ENCODE data around the gene CDH8. TPM values are rescaled to one million over a fixed set of nuclear protein-coding genes. Genes with fewer than 3 reads are reported as not detected.
"Not testable (repeated sequence)": the region's sequence is repeated elsewhere in the genome, so short reads cannot be mapped to it uniquely, and the experiment has no call there.

The CDH8 gene
- total RNA-seq, 4 donors from 2014 or later = 1.5 TPM; not detected in 3

DNA sequence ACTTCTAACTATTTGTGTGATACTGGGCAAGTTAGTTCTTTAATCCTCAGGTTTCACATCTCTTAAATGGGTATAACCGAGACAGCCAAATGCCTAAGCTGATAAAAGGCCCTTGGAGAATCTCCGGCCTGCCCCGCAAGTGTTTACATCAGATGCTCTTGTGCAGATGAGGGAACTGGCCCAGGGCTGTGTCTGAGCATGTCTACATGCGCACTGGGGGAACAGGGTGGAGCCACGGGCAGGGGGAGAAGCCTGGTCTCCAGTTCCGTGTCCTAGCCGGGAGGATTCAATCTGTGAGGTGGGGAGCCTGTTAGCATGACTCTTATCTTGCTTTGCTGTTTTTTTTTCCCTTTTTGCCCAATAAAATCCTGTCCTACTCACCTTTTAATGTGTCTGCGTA lies 222.9 kb downstream of the CDH8 start:
- TF ChIP-seq POLR2A (IDR thresholded peaks at IDR 0.05) (no peak), EP300 (IDR thresholded peaks at IDR 0.05; ENCODE audit: low read depth) (no peak), POLR2AphosphoS5 (IDR thresholded peaks at IDR 0.05) (no peak)
- TF ChIP-seq, protein P1, sequence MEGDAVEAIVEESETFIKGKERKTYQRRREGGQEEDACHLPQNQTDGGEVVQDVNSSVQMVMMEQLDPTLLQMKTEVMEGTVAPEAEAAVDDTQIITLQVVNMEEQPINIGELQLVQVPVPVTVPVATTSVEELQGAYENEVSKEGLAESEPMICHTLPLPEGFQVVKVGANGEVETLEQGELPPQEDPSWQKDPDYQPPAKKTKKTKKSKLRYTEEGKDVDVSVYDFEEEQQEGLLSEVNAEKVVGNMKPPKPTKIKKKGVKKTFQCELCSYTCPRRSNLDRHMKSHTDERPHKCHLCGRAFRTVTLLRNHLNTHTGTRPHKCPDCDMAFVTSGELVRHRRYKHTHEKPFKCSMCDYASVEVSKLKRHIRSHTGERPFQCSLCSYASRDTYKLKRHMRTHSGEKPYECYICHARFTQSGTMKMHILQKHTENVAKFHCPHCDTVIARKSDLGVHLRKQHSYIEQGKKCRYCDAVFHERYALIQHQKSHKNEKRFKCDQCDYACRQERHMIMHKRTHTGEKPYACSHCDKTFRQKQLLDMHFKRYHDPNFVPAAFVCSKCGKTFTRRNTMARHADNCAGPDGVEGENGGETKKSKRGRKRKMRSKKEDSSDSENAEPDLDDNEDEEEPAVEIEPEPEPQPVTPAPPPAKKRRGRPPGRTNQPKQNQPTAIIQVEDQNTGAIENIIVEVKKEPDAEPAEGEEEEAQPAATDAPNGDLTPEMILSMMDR (IDR thresholded peaks at IDR 0.05) = no peak
- Histone ChIP-seq H3K27me3 (no peaks in the 10 kb centered on the region), H3K4me1 (no peaks in the 10 kb centered on the region), H3K27ac (no peak overlapping the region), H3K4me3 (no peak overlapping the region), H3K36me3 (no peaks in the 10 kb centered on the region), H3K9me3 (no peaks in the 10 kb centered on the region)
- intact Hi-C loops (cut with DNase I; ENCODE audit: low total_unique reads) (no loop called here), in situ Hi-C loops (cut with MboI; ENCODE audit: low pct_ligation_motif_present in 1 of 4, low pct_unique_long_range_greater_than_20kb in 1 of 4, low sequenced_read_pairs in 3 of 4) (no loop called here)
- no peak for DNase-seq
- 75 to 84% methylated on average over 6 to 8 of the region's 8 CpGs for WGBS, 2 donors (ENCODE audit: low coverage in 1 of 2)

DNA sequence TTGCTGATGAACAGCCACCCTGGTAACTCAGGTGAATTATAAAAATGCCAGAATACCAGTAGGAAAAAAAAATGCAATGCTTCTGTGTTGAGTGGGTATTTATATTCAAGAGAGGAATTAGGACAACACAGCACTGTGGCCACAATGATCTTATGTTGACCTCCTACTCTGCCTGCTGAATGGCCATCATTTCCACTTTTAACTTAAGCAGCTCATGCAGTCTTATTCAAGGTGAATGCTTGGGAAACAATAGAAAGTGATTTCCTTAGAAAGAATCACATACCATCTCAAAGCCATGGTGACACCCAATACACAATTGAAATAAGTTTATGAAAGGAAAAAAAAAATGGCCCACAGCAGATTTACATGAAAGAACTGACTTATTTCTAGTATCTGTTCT lies 224.0 kb downstream of the CDH8 start:
- no peak for DNase-seq
- TF ChIP-seq POLR2A (IDR thresholded peaks at IDR 0.05) (no peak), EP300 (IDR thresholded peaks at IDR 0.05; ENCODE audit: low read depth) (no peak)
- in situ Hi-C loops (cut with MboI; ENCODE audit: low pct_ligation_motif_present in 1 of 4, low pct_unique_long_range_greater_than_20kb in 1 of 4, low sequenced_read_pairs in 3 of 4) = no loop called here
- Histone ChIP-seq H3K9me3 (no peaks in the 10 kb centered on the region), H3K27ac (no peak overlapping the region), H3K4me1 (no peaks in the 10 kb centered on the region), H3K27me3 (no peaks in the 10 kb centered on the region), H3K36me3 (no peaks in the 10 kb centered on the region), H3K4me3 (no peak overlapping the region)
- intact Hi-C loops (cut with DNase I; ENCODE audit: low total_unique reads) = no loop called here

DNA sequence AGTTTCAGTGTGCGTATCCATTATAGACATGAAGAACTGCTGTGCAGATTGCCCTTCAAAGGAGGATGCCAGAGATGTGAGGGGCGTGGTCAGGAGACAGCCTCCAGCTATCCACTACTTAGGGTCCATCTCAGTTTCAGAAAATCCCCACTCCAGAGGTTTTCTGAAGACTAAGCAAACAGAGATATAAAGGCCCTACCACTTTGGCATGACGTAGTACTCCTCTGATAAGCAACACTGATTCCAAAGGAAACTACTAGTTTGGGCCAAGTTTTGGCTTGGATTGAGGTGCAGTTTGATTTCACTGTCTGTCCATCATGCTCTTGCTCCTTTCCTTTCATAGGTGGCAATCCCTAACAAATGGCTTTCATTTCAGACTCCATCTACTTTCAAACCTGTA lies 228.7 kb downstream of the CDH8 start:
- 75 to 90% methylated on average over 2 to 3 of the region's 3 CpGs for WGBS, 2 donors (ENCODE audit: low coverage in 1 of 2)
- in situ Hi-C loops (cut with MboI; ENCODE audit: low pct_ligation_motif_present in 1 of 4, low pct_unique_long_range_greater_than_20kb in 1 of 4, low sequenced_read_pairs in 3 of 4) = no loop called here
- TF ChIP-seq POLR2AphosphoS5 (IDR thresholded peaks at IDR 0.05) (no peak), EP300 (IDR thresholded peaks at IDR 0.05; ENCODE audit: low read depth) (no peak), POLR2A (IDR thresholded peaks at IDR 0.05) (no peak)
- TF ChIP-seq, protein P1 (IDR thresholded peaks at IDR 0.05) = no peak
- Histone ChIP-seq H3K36me3 (no peaks in the 10 kb centered on the region), H3K9me3 (no peaks in the 10 kb centered on the region), H3K27me3 (no peaks in the 10 kb centered on the region), H3K4me3 (no peak overlapping the region), H3K4me1 (no peaks in the 10 kb centered on the region), H3K27ac (no peak overlapping the region)
- intact Hi-C loops (cut with DNase I; ENCODE audit: low total_unique reads) = no loop called here
- DNase-seq = no peak

DNA sequence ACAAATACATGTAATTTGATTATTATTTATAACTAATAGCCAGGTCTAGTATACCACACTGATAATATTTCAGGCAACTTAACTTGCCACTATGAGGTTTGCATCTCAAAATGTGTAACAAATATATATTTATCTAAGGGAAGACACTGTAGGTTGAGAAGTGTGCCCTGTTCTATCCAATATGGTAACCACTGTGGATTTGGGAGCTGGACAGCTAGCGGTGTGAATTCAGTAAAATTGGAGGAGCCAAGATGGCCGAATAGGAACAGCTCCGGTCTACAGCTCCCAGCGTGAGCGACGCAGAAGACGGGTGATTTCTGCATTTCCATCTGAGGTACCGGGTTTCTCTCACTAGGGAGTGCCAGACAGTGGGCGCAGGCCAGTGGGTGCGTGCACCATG lies 235.0 kb downstream of the CDH8 start:
- H3K36me3 ChIP-seq; H3K9me3 ChIP-seq; H3K4me3 ChIP-seq; DNase-seq; intact Hi-C loops (cut with DNase I; ENCODE audit: low total_unique reads); H3K27me3 ChIP-seq; H3K27ac ChIP-seq; in situ Hi-C loops (cut with MboI; ENCODE audit: low pct_ligation_motif_present in 1 of 4, low pct_unique_long_range_greater_than_20kb in 1 of 4, low sequenced_read_pairs in 3 of 4); H3K4me1 ChIP-seq: not testable (repeated sequence)
- 94% methylated on average over 8 of the region's 10 CpGs; no CpG with 5 or more reads in 1 of the 2 donors for WGBS, 2 donors (ENCODE audit: low coverage in 1 of 2)

DNA sequence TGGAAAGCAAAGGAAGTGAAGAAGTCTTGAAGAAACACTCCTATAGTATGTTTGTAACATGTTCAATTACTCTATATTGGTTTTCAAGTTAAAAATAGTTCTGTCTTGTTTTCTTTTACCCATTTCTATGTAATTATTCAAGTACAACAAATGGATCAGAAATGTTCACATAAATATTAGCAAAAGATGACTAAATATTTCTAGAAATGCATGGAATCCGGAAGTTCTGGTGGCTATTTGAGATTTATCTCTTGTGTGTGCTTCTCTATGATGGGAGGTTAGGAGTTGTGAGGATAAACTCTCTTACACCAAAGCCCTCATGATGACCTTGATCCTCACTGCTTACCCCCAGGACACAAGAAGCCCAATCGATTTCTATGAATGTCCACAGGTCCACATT lies 237.5 kb downstream of the CDH8 start:
- no peak overlapping the region for H3K4me3 ChIP-seq
- no peak for DNase-seq
- no peaks in the 10 kb centered on the region for H3K4me1 ChIP-seq
- TF ChIP-seq, protein P1 (IDR thresholded peaks at IDR 0.05) = no peak
- H3K36me3 ChIP-seq = no peaks in the 10 kb centered on the region
- H3K27ac ChIP-seq = no peak overlapping the region
- H3K27me3 ChIP-seq = no peaks in the 10 kb centered on the region
- intact Hi-C loops (cut with DNase I; ENCODE audit: low total_unique reads) = no loop called here
- no peaks in the 10 kb centered on the region for H3K9me3 ChIP-seq
- in situ Hi-C loops (cut with MboI; ENCODE audit: low pct_ligation_motif_present in 1 of 4, low pct_unique_long_range_greater_than_20kb in 1 of 4, low sequenced_read_pairs in 3 of 4) = no loop called here
- 50 to 83% methylated on average over 2 of the region's 2 CpGs for WGBS, 2 donors (ENCODE audit: low coverage in 1 of 2)
